ENCODE measurements around the gene DTNB.

DTNB gene

GRCh38 chr2:25400576-25401216, 272.7 kb downstream of the DTNB start:
- no peak for TF ChIP-seq CTCF (conservative IDR thresholded peaks at IDR 0.05; ENCODE audit: low read depth, low read length)
- no peak for DNase-seq (ENCODE audit: low read depth)
- no peak overlapping the region for H3K4me3 ChIP-seq (ENCODE audit: low read length)

- TF ChIP-seq CTCF (conservative IDR thresholded peaks at IDR 0.05; ENCODE audit: low read depth, low read length), result no peak
- DNase-seq (ENCODE audit: low read depth), result no peak
- no peak overlapping the region for H3K4me3 ChIP-seq (ENCODE audit: low read length)
These were observed 273.2 kb downstream of the DTNB start for GRCh38 chr2:25400169-25400568.

GRCh38 chr2:25398534-25398933, 274.8 kb downstream of the DTNB start:
- TF ChIP-seq CTCF (conservative IDR thresholded peaks at IDR 0.05; ENCODE audit: low read depth, low read length), result no peak
- no peak overlapping the region for H3K4me3 ChIP-seq (ENCODE audit: low read length)
- no peak for DNase-seq (ENCODE audit: low read depth)

- H3K4me3 ChIP-seq (ENCODE audit: low read length), result no peak overlapping the region
- TF ChIP-seq CTCF (conservative IDR thresholded peaks at IDR 0.05; ENCODE audit: low read depth, low read length), result no peak
- DNase-seq (ENCODE audit: low read depth), result no peak
These were observed 275.6 kb downstream of the DTNB start for GRCh38 chr2:25397777-25398176.

GRCh38 chr2:25389161-25389560, 284.2 kb downstream of the DTNB start:
- DNase-seq (ENCODE audit: low read depth), result no peak
- H3K4me3 ChIP-seq (ENCODE audit: low read length), result no peak overlapping the region
- TF ChIP-seq CTCF (conservative IDR thresholded peaks at IDR 0.05; ENCODE audit: low read depth, low read length), result no peak

- no peak for TF ChIP-seq CTCF (conservative IDR thresholded peaks at IDR 0.05; ENCODE audit: low read depth, low read length)
- no peak for DNase-seq (ENCODE audit: low read depth)
- H3K4me3 ChIP-seq (ENCODE audit: low read length), result no peak overlapping the region
These were observed 284.9 kb downstream of the DTNB start for GRCh38 chr2:25388491-25388890.

- DNase-seq (ENCODE audit: low read depth), result no peak
- no peak for TF ChIP-seq CTCF (conservative IDR thresholded peaks at IDR 0.05; ENCODE audit: low read depth, low read length)
- H3K4me3 ChIP-seq (ENCODE audit: low read length), result no peak overlapping the region
These were observed 285.4 kb downstream of the DTNB start for GRCh38 chr2:25387876-25388449.
